Dendritic cell treated with granulocyte-macrophage colony-stimulating factor and Interleukin-4, amounts not matched to agents 40 ng/mL and 50 ng/mL, for 4 days (primary cell): Measurements from ENCODE around the gene ARHGAP26.
"Not testable (repeated sequence)": the region's sequence is repeated elsewhere in the genome, so short reads cannot be mapped to it uniquely, and the experiment has no call there.

Source experiments
- H3K27ac Mint-ChIP-seq: one replicate; pipeline ENCODE4 v1.8.0; 2022; ENCODE audit warnings: mild to moderate bottlenecking, mixed read lengths
- H3K27me3 Mint-ChIP-seq: one replicate; pipeline ENCODE4 v1.8.0; 2022; ENCODE audit warnings: mild to moderate bottlenecking, mixed read lengths
- H3K36me3 Mint-ChIP-seq: one replicate; pipeline ENCODE4 v1.8.0; 2022; ENCODE audit warnings: low read depth, mixed read lengths
- H3K4me1 Mint-ChIP-seq: one replicate; pipeline ENCODE4 v1.8.0; 2022; ENCODE audit warnings: low read depth, mixed read lengths
- H3K4me3 Mint-ChIP-seq: one replicate; pipeline ENCODE4 v1.8.0; 2022; ENCODE audit warnings: mild to moderate bottlenecking, moderate library complexity, mixed read lengths
- H3K9me3 Mint-ChIP-seq: one replicate; pipeline ENCODE4 v1.8.0; 2022; ENCODE audit warnings: mixed read lengths
- intact Hi-C: fragments of 100-400 bp; cut with micrococcal nuclease; formaldehyde crosslinking; loops from one replicate; pipeline ENCODE4 v1.15.0; 2022

ARHGAP26 gene

GRCh38 chr5:143074414-143074996, 304.3 kb downstream of the ARHGAP26 start:
- intact Hi-C loops = no loop called here
- Mint-ChIP-seq H3K4me1 (no peaks in the 10 kb centered on the region), H3K27ac (no peak overlapping the region), H3K27me3 (no peaks in the 10 kb centered on the region), H3K9me3 (no peaks in the 10 kb centered on the region), H3K36me3 (peaks cover 61% of the 10 kb centered on the region), H3K4me3 (no peak overlapping the region)

GRCh38 chr5:143076377-143076776, 306.2 kb downstream of the ARHGAP26 start:
- peaks cover 7% of the 10 kb centered on the region for H3K4me1 Mint-ChIP-seq
- no peaks in the 10 kb centered on the region for H3K27me3 Mint-ChIP-seq
- peaks cover 58% of the 10 kb centered on the region for H3K36me3 Mint-ChIP-seq
- H3K27ac Mint-ChIP-seq = peak overlapping the region; percentile 48
- H3K4me3 Mint-ChIP-seq = no peak overlapping the region
- intact Hi-C loops = no loop called here
- no peaks in the 10 kb centered on the region for H3K9me3 Mint-ChIP-seq

GRCh38 chr5:143077453-143078103, 307.4 kb downstream of the ARHGAP26 start:
- H3K4me1 Mint-ChIP-seq = peaks cover 7% of the 10 kb centered on the region
- intact Hi-C loops = no loop called here
- no peak overlapping the region for H3K4me3 Mint-ChIP-seq
- H3K27me3 Mint-ChIP-seq = no peaks in the 10 kb centered on the region
- peaks cover 54% of the 10 kb centered on the region for H3K36me3 Mint-ChIP-seq
- no peaks in the 10 kb centered on the region for H3K9me3 Mint-ChIP-seq
- H3K27ac Mint-ChIP-seq = no peak overlapping the region

DNA sequence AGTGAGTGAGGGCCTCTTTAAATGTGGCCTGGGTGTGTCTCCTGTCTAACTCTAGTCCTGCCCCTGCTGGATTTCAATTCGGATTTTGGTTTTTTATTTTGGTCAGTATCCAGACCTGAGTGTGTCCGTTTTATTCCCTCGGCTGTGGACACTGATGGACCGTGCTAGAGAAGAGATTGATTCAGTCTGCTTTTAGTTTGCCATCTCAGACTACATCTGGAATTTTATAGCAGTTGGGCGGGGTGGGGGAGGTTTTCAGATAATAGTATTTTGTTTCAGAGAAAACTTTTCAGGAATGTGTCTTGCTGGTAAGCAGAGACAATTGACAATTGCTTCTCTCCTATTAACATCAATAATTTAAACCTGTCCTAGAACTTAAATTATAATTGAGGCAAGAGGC, 308.1 kb downstream of the ARHGAP26 start:
- peaks cover 7% of the 10 kb centered on the region for H3K4me1 Mint-ChIP-seq
- intact Hi-C loops = no loop called here

DNA sequence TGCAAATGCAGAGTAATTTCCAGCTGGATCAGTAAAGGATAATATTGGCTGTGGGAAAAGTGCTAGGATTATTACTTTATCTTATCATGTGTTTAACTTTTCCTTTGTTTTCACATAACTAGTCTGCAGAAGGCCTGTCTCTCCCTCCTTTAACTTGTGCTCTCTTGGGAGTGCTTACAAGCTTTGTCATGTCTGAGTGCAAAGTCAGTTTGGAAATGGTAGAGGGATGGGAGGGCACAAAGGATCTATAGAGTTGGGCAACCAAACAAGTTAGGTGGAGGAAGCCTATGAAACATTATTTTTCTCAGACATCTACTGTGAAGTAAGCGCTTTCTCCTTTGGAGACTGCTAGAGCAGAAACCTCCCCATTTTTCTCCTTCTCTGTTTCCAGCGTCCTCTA, 308.8 kb downstream of the ARHGAP26 start:
- no peaks in the 10 kb centered on the region for H3K27me3 Mint-ChIP-seq
- no peak overlapping the region for H3K4me3 Mint-ChIP-seq
- H3K9me3 Mint-ChIP-seq = no peaks in the 10 kb centered on the region
- intact Hi-C loops = no loop called here
- peaks cover 63% of the 10 kb centered on the region for H3K36me3 Mint-ChIP-seq
- no peak overlapping the region for H3K27ac Mint-ChIP-seq
- peaks cover 10% of the 10 kb centered on the region for H3K4me1 Mint-ChIP-seq

More for the DNA sequence above, 308.1 kb downstream of the ARHGAP26 start:
- Mint-ChIP-seq H3K9me3 (no peaks in the 10 kb centered on the region), H3K36me3 (peaks cover 57% of the 10 kb centered on the region), H3K27me3 (no peaks in the 10 kb centered on the region), H3K27ac (no peak overlapping the region), H3K4me3 (no peak overlapping the region)

GRCh38 chr5:143080407-143080806, 310.2 kb downstream of the ARHGAP26 start:
- Mint-ChIP-seq H3K36me3 (peaks cover 70% of the 10 kb centered on the region), H3K4me1 (peaks cover 16% of the 10 kb centered on the region), H3K4me3 (no peak overlapping the region), H3K27ac (no peak overlapping the region), H3K9me3 (no peaks in the 10 kb centered on the region), H3K27me3 (no peaks in the 10 kb centered on the region)
- intact Hi-C loops = no loop called here

DNA sequence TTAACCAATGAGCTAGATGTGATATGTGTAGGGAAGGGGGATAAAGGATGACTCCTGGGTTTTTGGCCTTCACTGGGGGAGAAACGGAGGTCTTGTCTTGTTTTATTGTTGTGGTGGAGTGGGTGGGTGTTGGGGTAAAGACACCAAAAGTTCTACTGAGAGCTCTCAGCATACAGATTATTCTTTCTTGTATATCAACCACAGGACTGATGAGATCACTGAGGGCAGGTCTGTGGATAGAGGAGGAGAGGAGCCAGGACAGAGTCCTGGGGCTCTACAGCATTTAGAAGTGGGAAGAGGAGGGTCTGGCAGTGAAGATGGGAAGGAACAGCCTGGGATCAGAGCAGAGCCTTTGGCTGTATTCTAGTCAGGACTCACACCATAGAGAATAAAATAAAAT, 310.8 kb downstream of the ARHGAP26 start:
- Mint-ChIP-seq H3K4me1 (peaks cover 16% of the 10 kb centered on the region), H3K27ac (no peak overlapping the region), H3K36me3 (peaks cover 71% of the 10 kb centered on the region), H3K4me3 (no peak overlapping the region), H3K27me3 (no peaks in the 10 kb centered on the region), H3K9me3 (no peaks in the 10 kb centered on the region)
- intact Hi-C loops = no loop called here

- no peak overlapping the region for H3K27ac Mint-ChIP-seq
- intact Hi-C loops = no loop called here
These were observed 312.8 kb downstream of the ARHGAP26 start for GRCh38 chr5:143083006-143083405.

DNA sequence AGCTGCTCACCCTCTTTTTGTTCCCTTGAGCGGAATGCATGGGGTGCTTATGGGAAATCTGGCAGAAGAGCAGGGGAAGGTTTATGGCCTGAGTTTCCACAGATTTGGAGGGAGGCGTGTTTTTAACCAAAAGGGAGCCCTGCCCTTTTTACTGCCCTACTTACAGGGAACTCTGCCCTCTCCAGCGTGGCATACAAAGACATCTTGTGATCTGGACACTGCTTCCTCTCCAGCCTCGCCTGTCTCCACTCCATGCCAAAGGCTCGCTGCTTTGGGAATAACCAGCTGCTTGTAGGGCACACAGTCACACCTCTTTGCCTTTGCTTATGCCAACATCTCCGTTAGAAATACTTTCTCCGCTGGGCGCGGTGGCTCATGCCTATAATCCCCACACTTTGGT, 314.2 kb downstream of the ARHGAP26 start:
- intact Hi-C loops = no loop called here
- Mint-ChIP-seq H3K27me3 (no peaks in the 10 kb centered on the region), H3K27ac (peak overlapping the region; percentile 55), H3K4me3 (no peak overlapping the region), H3K4me1 (peaks cover 16% of the 10 kb centered on the region), H3K36me3 (peaks cover 72% of the 10 kb centered on the region), H3K9me3 (no peaks in the 10 kb centered on the region)

More at GRCh38 chr5:143083006-143083405, 312.8 kb downstream of the ARHGAP26 start:
- H3K9me3 Mint-ChIP-seq = no peaks in the 10 kb centered on the region
- no peak overlapping the region for H3K4me3 Mint-ChIP-seq
- no peaks in the 10 kb centered on the region for H3K27me3 Mint-ChIP-seq
- peaks cover 73% of the 10 kb centered on the region for H3K36me3 Mint-ChIP-seq
- H3K4me1 Mint-ChIP-seq = peaks cover 16% of the 10 kb centered on the region

DNA sequence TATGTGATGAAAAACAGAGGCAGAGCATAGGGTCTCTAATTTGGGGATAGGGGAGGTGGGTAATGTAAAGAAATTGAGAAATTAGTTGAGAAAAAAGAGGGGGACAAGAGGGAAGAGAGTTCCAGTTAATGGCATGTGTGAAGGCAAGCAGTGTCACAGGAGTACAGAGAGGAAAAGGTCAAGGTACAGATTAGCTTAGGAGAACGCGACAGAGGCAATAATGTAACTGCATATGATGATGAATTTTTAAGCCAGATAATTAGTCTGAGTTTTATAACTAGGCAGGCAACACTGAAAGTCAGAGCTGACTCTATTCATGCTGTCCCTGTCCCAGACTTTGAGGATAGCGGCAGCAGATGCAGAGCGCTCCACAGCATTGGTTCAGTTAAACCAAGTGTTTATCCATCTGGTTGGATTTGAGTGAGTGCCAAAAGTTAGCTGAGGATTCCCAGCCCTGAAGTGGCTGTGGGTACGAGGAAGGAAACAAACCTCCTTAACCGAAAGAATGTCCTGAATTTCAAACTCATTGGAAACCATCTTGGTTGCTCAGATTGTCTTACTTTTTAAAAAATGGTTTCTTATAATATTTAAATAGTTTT, 315.2 kb downstream of the ARHGAP26 start:
- peaks cover 76% of the 10 kb centered on the region for H3K36me3 Mint-ChIP-seq
- H3K4me1 Mint-ChIP-seq = peaks cover 13% of the 10 kb centered on the region
- H3K4me3 Mint-ChIP-seq = no peak overlapping the region
- H3K9me3 Mint-ChIP-seq = no peaks in the 10 kb centered on the region
- intact Hi-C loops = no loop called here
- H3K27ac Mint-ChIP-seq = peak overlapping the region; percentile 7
- no peaks in the 10 kb centered on the region for H3K27me3 Mint-ChIP-seq

DNA sequence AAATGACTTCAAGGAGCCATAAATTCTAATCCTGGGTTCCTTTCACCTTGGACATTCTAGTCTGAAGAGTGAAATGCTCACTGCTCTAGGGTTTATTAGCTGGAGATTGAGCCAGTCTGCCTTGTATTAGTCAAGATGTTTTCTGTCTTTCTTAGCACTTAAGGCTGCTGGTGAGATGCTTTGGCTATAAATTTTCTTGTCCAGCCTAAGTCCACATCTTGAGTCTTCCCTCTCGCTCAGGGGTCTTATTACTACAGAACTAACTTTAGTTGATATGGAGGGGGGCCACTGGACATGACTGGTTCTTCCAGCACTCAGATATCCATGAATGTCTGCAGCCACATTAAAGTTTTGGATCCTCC, 316.4 kb downstream of the ARHGAP26 start:
- H3K27ac Mint-ChIP-seq = no peak overlapping the region

GRCh38 chr5:143086908-143087637, 316.9 kb downstream of the ARHGAP26 start:
- H3K4me1 Mint-ChIP-seq = peaks cover 9% of the 10 kb centered on the region
- no peaks in the 10 kb centered on the region for H3K27me3 Mint-ChIP-seq
- H3K9me3 Mint-ChIP-seq = no peaks in the 10 kb centered on the region
- H3K27ac Mint-ChIP-seq = no peak overlapping the region
- intact Hi-C loops = no loop called here
- no peak overlapping the region for H3K4me3 Mint-ChIP-seq
- peaks cover 60% of the 10 kb centered on the region for H3K36me3 Mint-ChIP-seq

More for the DNA sequence above, 316.4 kb downstream of the ARHGAP26 start:
- intact Hi-C loops = no loop called here
- Mint-ChIP-seq H3K4me3 (no peak overlapping the region), H3K36me3 (peaks cover 65% of the 10 kb centered on the region), H3K27me3 (no peaks in the 10 kb centered on the region), H3K9me3 (no peaks in the 10 kb centered on the region), H3K4me1 (peaks cover 9% of the 10 kb centered on the region)

DNA sequence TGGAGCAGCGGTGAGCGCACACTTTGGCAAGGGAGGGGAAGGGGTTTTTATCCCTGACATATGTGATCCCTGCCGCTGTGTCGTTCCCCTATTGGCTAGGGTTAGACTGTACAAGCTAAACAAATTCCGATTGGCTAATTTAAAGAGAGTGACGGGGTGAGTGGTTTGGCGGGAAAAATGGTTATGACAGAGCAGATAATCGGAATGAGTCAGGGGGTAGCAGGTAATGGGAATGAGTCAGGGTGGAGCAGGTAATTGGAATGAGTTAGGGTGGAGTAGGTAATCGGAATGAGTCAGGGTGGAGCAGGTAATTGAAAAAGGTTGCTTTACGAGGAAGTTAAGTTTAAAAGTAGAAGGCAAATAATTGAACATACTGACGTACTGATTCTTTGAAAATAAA, 318.5 kb downstream of the ARHGAP26 start:
- Mint-ChIP-seq H3K4me1 (peaks cover 15% of the 10 kb centered on the region), H3K36me3 (peaks cover 61% of the 10 kb centered on the region)
- H3K4me3 Mint-ChIP-seq, H3K9me3 Mint-ChIP-seq, H3K27me3 Mint-ChIP-seq, intact Hi-C loops, H3K27ac Mint-ChIP-seq: not testable (repeated sequence)

GRCh38 chr5:143090044-143090443, 319.9 kb downstream of the ARHGAP26 start:
- H3K9me3 Mint-ChIP-seq, H3K27ac Mint-ChIP-seq, H3K4me3 Mint-ChIP-seq, H3K27me3 Mint-ChIP-seq, intact Hi-C loops: not testable (repeated sequence)
- Mint-ChIP-seq H3K36me3 (peaks cover 63% of the 10 kb centered on the region), H3K4me1 (peaks cover 11% of the 10 kb centered on the region)
